Stomach (tissue), 4 donors: Measurements from ENCODE around the gene MDC1.
"Not testable (repeated sequence)": the region's sequence is repeated elsewhere in the genome, so short reads cannot be mapped to it uniquely, and the experiment has no call there.

Experiments
- EP300 ChIP-seq: sonication (generic); formaldehyde crosslinking; IDR thresholded peaks from one replicate; pipeline ENCODE4 v1.6.1; 2017; ENCODE audit warnings: antibody characterized with exemption
- POLR2A ChIP-seq, 4 donors: fragments of 450-650 bp; IDR thresholded peaks; one replicate each; pipeline ENCODE4 v1.6.1; 2016; ENCODE audit warnings: antibody characterized with exemption in 4 of 4, control low read depth in 2 of 4, mild to moderate bottlenecking in 1 of 4, moderate library complexity in 1 of 4
- TF ChIP-seq, protein P1 (sequence below), 7 experiments: fragments of 450-650 bp in 4 of 7; fragments of 200-600 bp in 3 of 7; sonication (generic) in 3 of 7; IDR thresholded peaks; one replicate each; pipeline ENCODE4 v1.5.1; 2016 to 2019; ENCODE audit warnings: antibody characterized with exemption in 7 of 7, control low read depth in 2 of 7, mild to moderate bottlenecking in 1 of 7

DNA sequence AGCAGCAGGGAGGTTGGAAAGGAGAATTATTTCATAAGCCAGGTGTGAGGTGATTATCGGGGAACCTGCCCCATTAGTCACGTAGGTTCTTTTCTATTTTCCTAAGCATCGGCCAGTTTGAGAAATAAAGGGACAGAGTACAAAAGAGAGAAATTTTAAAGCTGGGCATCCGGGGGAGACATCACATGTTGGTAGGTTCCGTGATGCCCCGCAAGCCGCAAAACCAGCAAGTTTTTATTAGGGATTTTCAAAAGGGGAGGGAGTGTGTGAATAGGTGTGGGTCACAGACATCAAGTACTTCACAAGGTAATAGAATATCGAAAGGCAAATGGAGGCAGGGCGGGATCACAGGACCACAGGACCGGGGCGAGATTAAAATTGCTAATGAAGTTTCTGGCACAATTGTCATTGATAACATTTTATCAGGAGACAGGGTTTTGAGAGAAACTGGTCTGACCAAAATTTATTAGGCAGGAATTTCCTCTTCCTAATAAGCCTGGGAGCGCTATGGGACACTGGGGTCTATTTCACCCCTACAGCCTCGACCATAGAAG, 47.5 kb upstream of the MDC1 start:
- not testable (repeated sequence) for TF ChIP-seq POLR2A (IDR thresholded peaks at IDR 0.05); EP300
- TF ChIP-seq, protein P1, sequence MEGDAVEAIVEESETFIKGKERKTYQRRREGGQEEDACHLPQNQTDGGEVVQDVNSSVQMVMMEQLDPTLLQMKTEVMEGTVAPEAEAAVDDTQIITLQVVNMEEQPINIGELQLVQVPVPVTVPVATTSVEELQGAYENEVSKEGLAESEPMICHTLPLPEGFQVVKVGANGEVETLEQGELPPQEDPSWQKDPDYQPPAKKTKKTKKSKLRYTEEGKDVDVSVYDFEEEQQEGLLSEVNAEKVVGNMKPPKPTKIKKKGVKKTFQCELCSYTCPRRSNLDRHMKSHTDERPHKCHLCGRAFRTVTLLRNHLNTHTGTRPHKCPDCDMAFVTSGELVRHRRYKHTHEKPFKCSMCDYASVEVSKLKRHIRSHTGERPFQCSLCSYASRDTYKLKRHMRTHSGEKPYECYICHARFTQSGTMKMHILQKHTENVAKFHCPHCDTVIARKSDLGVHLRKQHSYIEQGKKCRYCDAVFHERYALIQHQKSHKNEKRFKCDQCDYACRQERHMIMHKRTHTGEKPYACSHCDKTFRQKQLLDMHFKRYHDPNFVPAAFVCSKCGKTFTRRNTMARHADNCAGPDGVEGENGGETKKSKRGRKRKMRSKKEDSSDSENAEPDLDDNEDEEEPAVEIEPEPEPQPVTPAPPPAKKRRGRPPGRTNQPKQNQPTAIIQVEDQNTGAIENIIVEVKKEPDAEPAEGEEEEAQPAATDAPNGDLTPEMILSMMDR (IDR thresholded peaks at IDR 0.05) = not testable (repeated sequence)
